Neural progenitor cell (in vitro differentiated cells): ENCODE results near the gene ZBTB5.

Experiments used
- CTCF ChIP-seq: fragments of 200-600 bp; sonication (generic); IDR thresholded peaks from 2 replicates; pipeline ENCODE4 v1.5.1; 2017; ENCODE audit warnings: antibody characterized with exemption, mild to moderate bottlenecking
- EZH2 ChIP-seq: fragments of 200-600 bp; sonication (generic); IDR thresholded peaks from 2 replicates; pipeline ENCODE4 v1.6.1; 2017; ENCODE audit warnings: antibody characterized with exemption, mild to moderate bottlenecking, moderate library complexity

- TF ChIP-seq EZH2 (no peak), CTCF (no peak)
Measured at GRCh38 chr9:37443566-37443965, 21.7 kb downstream of the ZBTB5 start.
